ENCODE measurements around the gene MTMR3. TPM values are rescaled to one million over a fixed set of nuclear protein-coding genes. Genes with fewer than 3 reads are reported as not detected.

The MTMR3 gene
- total RNA-seq, 6 donors from 2014 or later: 50.3 to 117 (median 70.9) TPM

DNA sequence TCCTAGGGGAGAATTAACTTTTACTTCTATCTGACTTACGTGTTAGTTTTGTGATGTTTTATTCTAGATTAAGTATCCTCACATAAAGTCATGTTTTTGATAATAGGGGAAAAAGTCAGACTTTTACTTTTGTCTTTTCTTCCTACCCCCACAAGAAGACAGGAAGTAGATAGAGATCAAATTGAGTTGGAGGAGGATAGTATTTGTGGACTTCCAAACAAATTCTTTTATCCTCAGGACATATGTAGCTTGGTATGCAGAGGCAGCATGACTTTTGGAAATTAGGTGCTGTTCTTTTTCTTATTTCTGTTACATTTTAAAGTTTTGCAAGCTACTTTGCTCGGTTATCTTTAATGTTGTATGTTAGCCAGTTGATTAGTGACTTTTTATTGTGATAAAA, 61.4 kb downstream of the MTMR3 start:
- 76 to 85% methylated on average over 2 of the region's 2 CpGs for WGBS, 2 donors
- H3K27me3 ChIP-seq: no peaks in the 10 kb centered on the region
- no peaks in the 10 kb centered on the region for H3K36me3 ChIP-seq
- ATAC-seq (ENCODE audit: low FRiP score in 2 of 2) (no peak), DNase-seq (no peak)
- TF ChIP-seq, protein P1, sequence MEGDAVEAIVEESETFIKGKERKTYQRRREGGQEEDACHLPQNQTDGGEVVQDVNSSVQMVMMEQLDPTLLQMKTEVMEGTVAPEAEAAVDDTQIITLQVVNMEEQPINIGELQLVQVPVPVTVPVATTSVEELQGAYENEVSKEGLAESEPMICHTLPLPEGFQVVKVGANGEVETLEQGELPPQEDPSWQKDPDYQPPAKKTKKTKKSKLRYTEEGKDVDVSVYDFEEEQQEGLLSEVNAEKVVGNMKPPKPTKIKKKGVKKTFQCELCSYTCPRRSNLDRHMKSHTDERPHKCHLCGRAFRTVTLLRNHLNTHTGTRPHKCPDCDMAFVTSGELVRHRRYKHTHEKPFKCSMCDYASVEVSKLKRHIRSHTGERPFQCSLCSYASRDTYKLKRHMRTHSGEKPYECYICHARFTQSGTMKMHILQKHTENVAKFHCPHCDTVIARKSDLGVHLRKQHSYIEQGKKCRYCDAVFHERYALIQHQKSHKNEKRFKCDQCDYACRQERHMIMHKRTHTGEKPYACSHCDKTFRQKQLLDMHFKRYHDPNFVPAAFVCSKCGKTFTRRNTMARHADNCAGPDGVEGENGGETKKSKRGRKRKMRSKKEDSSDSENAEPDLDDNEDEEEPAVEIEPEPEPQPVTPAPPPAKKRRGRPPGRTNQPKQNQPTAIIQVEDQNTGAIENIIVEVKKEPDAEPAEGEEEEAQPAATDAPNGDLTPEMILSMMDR (IDR thresholded peaks at IDR 0.05): no peak
- TF ChIP-seq EP300 (IDR thresholded peaks at IDR 0.05) (no peak), POLR2AphosphoS5 (IDR thresholded peaks at IDR 0.05) (no peak), POLR2A (IDR thresholded peaks at IDR 0.05) (no peak)
- no peak overlapping the region for H3K27ac ChIP-seq
- H3K4me1 ChIP-seq: peaks cover 10 to 36% (median 21%) of the 10 kb centered on the region in 4 donors
- H3K9me3 ChIP-seq: no peaks in the 10 kb centered on the region
- H3K4me3 ChIP-seq: no peak overlapping the region

DNA sequence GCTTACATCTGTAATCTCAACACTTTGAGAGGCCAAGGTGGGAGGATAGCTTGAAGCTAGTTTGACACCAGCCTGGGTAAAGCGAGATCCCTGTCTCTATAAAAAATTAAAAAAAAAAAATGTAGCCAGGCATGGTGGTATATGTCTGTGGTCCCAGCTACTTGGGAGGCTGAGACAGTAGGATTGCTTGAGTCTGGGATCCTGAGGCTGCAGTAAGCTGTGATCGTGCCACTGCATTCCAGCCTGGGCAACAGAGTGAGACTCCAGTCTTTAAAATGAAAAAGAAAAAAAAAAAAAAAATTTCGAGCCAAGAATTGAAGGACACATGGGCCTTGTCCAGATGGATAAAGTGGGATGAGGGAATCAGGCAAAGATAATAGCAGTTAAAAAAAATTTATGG, 62.5 kb downstream of the MTMR3 start:
- ATAC-seq (ENCODE audit: low FRiP score in 2 of 2) (no peak), DNase-seq (no peak)
- Histone ChIP-seq H3K4me1 (peaks cover 10 to 40% (median 17%) of the 10 kb centered on the region in 4 donors), H3K36me3 (no peaks in the 10 kb centered on the region), H3K4me3 (no peak overlapping the region), H3K27me3 (no peaks in the 10 kb centered on the region), H3K27ac (no peak overlapping the region), H3K9me3 (no peaks in the 10 kb centered on the region)
- WGBS, 2 donors: 75 to 78% methylated on average over 3 of the region's 3 CpGs
- TF ChIP-seq POLR2AphosphoS5 (IDR thresholded peaks at IDR 0.05) (no peak), POLR2A (IDR thresholded peaks at IDR 0.05) (no peak), EP300 (IDR thresholded peaks at IDR 0.05) (no peak)
- TF ChIP-seq, protein P1 (IDR thresholded peaks at IDR 0.05): no peak

GRCh38 chr22:29946220-29946619, 63.2 kb downstream of the MTMR3 start:
- no peak for ATAC-seq (ENCODE audit: low FRiP score in 2 of 2)
- whole genome bisulfite sequencing, 2 donors: 77 to 90% methylated on average over 2 of the region's 2 CpGs
- H3K27me3 ChIP-seq: no peaks in the 10 kb centered on the region
- H3K4me1 ChIP-seq: peaks cover 10 to 39% (median 17%) of the 10 kb centered on the region in 4 donors
- no peaks in the 10 kb centered on the region for H3K9me3 ChIP-seq
- H3K36me3 ChIP-seq: no peaks in the 10 kb centered on the region
- H3K27ac ChIP-seq: no peak overlapping the region
- no peak overlapping the region for H3K4me3 ChIP-seq
- TF ChIP-seq POLR2A (IDR thresholded peaks at IDR 0.05) (no peak), EP300 (IDR thresholded peaks at IDR 0.05) (no peak), POLR2AphosphoS5 (IDR thresholded peaks at IDR 0.05) (no peak)
- TF ChIP-seq, protein P1 (IDR thresholded peaks at IDR 0.05): no peak
- DNase-seq: no peak

DNA sequence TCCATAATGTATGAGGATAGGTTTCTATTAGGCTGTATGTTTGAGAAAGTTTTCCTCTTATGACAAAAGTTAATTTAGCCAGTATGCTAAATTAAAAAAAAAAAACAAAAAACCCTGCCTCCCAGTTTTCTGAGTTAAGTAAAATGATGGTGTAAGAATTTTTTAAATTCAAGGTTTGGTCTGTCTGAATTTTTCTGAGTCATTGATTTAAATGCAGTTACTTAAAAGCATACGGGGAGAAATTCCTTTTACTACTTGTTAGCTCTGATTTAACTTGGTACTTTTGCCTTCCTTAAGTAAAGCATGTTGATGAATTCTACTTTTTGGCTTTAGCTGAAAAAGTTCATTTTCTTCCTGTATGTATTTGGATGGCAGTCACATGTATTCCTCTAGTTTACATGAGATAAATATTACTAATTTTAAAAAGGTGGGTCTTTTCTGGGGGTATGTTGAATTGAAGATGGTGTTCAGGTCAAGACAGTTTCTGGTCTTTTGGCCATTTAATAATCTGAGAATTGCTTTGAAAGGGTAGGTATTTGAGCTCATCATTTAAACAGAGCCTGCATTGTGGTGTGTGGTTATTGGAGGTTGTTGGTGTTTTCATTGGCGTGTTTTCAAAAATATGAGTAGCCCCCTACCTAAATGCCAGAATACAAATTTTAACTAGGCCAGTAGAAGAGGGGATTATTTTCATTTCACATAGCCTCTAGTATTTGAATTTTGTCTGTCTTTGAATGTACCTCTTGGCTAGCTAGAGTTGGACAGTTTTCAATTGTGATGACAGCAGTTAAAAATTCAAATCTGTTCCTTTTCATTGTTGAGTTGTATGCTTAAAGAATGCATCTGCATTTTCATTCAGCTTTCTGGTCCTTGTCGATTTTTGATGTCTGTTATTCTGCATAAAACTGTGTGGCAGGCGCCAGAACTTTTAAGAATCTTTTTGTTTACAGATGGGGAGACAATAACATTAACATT, 64.7 kb downstream of the MTMR3 start:
- H3K27me3 ChIP-seq: no peaks in the 10 kb centered on the region
- no peak overlapping the region for H3K4me3 ChIP-seq
- DNase-seq (no peak), ATAC-seq (ENCODE audit: low FRiP score in 2 of 2) (no peak)
- no peaks in the 10 kb centered on the region for H3K9me3 ChIP-seq
- H3K27ac ChIP-seq: no peak overlapping the region
- WGBS, 2 donors: 63 to 65% methylated on average over 4 of the region's 4 CpGs
- H3K4me1 ChIP-seq: peaks cover 12 to 42% (median 23%) of the 10 kb centered on the region in 4 donors
- TF ChIP-seq POLR2AphosphoS5 (IDR thresholded peaks at IDR 0.05): no peak
- no peaks in the 10 kb centered on the region for H3K36me3 ChIP-seq

DNA sequence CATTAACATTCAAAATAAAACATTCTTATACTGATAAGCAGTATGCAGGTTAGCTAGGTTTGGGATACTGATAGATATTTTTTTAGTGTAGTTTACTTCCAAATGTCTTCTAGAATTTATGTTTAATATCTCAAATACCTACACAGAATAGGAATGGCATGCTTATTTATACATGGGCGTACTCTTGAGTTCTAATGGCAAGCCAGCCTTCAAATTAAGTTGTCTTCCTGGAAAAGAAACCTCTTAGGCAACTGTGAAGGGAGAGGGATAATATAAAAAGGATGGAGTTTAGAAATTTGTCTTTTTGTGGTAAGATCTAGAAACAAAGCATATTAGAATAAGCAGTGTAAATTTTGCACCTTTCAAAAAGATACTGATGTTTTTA, 65.4 kb downstream of the MTMR3 start:
- 49 to 59% methylated on average over 1 of the region's 1 CpG for WGBS, 2 donors
- TF ChIP-seq, protein P1 (IDR thresholded peaks at IDR 0.05): no peak
- TF ChIP-seq POLR2A (IDR thresholded peaks at IDR 0.05): no peak
- TF ChIP-seq EP300 (IDR thresholded peaks at IDR 0.05): no peak
- TF ChIP-seq POLR2AphosphoS5 (IDR thresholded peaks at IDR 0.05): no peak
- H3K4me1 ChIP-seq: peaks cover 12 to 42% (median 23%) of the 10 kb centered on the region in 4 donors
- H3K9me3 ChIP-seq: no peaks in the 10 kb centered on the region
- no peak overlapping the region for H3K27ac ChIP-seq
- no peaks in the 10 kb centered on the region for H3K27me3 ChIP-seq
- DNase-seq (no peak), ATAC-seq (ENCODE audit: low FRiP score in 2 of 2) (no peak)
- H3K4me3 ChIP-seq: no peak overlapping the region
- H3K36me3 ChIP-seq: no peaks in the 10 kb centered on the region
